HG03135 (cell line): Measurements from ENCODE around the gene ADGRD1.
"Not testable (repeated sequence)": the region's sequence is repeated elsewhere in the genome, so short reads cannot be mapped to it uniquely, and the experiment has no call there.

ENCODE experiments used
- ATAC-seq: cut with Tn5 transposase; IDR thresholded peaks from one replicate; pipeline ENCODE4 v1.9.1; 2021; ENCODE audit warnings: mild to moderate bottlenecking, moderate library complexity; ENCODE audit not compliant: unreplicated experiment

ADGRD1 gene

DNA sequence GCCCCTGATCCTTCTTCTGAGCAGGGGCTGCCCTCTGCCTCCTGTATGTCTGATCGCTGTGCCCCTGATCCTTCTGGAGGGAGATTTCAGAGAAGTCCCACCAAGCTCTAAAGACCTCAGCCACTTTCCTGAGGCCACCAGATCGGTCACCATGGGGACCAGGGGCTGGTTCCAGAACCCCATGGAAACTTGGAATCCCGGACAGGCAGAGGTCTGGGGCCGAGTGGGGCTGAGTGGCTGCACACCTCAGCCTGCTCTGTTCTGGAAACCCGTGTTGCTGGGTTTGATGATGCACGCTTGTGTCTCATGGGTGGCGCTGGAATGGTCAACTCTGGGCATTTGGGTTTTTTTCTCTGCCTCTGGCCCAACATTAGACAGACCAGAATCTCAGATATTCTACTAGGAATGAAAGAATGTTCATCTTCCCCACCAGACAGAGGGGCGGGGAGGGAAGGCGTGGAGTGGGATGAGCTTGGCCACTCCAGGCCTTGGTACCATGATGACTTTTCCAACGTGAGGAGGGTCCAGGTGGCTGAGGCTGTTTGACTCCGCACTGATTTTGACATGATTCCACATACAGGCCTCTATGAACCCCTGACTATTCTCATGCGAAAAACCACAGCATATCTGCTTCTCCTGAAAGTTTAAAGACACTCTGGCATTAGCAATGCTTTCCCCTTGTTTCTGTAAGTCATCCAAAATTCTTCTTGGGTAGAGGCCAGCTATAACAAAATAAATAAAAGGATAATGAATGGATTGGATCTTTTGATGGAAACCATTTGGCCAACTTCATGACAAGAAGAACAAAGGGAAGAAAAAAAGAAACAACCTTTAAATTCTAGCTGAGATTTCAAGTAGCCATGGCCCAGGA is 114.5 kb downstream of the ADGRD1 start:
- ATAC-seq: no peak

DNA sequence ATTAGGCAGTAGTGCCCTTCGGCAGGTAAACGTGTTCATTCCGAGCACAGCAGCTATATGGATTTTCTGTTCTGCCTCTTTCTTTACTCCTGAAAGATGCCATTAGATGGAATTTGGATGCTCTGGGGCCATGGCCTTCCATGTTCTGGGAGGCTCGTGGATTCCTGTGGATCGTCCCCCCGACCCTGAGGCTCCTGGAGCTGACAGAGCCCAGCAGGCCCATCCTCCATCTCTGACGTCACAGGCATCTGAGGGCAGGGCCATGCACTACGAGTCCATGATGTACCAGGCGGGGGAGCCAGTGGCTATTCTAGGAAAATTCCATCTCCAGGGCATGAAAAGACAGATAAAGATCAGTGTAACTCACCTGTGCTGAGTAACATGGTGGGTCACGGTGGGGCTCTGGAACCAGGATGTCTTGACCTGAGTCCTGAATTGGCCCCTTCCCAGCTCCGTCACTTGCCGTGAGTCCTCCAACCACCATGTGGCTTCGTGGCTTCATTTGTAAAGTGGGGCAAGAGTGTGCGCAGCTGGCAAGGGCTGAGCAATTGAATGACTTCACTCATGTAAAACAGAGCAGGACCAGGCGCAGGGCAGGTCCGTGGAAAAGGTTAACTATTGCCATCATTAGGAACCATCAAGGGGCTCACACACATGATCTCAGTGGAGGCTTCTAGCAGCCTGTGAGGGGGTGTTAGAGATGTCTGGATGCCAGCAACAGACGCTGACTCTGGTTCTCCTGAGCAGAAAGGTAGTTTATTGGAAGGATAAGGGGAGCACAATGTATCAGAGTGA is 115.4 kb downstream of the ADGRD1 start:
- ATAC-seq: not testable (repeated sequence)

DNA sequence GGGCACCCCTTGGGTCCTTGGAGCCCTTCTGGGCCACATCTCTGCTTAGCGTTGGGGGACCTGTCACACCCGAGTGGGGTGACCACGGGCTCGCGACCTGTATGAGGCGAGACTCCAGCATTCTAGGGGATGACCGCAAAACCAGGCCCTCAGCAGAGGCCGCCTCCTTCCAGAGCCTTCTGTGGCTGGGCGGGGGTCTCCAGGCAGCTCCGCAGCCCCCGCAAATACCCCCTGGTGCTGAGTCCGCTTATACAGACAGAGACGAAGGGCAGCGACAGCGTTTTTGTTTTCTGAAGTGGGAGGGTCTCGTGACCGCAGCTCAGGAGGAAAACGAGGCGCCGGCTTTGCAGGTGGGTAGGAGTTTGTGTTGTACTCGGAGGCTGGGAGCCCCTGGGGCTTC is 116.4 kb downstream of the ADGRD1 start:
- not testable (repeated sequence) for ATAC-seq

DNA sequence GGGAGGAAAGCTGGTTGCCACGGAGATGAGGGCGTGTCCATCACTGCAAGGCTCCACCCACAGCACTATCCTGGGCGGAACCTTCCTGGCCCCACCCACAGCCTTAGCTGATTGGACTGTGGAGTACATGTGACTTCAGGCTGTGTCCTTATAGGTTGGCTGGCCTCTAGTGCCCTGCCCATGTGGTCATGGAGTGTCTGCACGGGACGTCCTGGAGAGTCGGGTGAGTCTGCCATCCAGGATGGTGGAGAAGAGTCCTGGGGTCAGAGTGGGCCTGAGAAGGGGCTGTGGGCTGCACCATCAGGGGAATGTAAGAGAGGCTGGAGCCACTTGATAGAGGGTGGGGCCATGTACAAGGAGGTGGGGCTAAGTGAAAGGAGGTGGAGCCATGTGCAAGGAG is 117.0 kb downstream of the ADGRD1 start:
- ATAC-seq: not testable (repeated sequence)

DNA sequence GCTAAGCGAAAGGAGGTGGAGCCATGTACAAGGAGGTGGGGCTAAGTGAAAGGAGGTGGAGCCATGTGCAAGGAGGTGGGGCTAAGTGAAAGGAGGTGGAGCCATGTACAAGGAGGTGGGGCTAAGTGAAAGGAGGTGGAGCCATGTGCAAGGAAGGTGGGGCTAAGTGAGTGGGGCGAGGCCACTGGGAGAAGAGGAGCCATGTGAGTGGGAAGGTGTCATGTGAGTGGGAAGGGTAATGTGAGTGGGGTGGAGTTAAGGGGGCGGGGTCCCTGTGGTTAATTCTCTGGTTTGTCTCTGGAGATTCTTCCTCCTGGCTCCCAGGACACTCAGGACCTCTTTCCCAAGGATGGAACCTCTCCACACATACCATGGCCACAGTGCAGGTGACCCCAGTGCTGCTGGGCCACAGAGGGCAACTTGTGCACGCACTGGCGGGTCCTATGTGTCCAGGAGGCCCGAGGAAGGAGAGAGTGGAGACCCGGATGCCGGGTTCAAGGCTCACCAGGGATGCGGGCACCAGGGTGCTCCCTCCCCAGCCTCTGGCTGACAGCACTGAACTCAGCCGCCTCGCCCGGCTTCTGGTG is 117.6 kb downstream of the ADGRD1 start:
- not testable (repeated sequence) for ATAC-seq

DNA sequence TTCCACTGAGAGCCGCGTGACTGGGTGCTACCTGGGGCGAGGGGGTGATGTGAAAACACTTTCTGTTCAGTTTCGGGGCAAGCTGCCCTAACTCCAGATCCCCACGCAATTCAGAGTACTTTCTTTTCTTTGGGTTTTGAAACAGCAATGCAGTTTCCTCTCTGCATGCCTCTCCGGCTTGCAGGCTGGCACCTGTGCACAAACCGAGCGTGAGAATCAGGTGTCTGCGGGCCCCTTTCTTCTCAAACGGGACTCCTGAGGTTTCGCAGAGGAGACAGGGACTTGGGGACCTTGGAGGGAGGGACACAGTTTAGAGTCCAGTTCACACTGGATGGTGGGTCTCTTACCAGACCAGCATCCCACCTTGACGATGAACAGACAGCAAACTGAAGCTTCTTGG is 118.2 kb downstream of the ADGRD1 start:
- not testable (repeated sequence) for ATAC-seq

DNA sequence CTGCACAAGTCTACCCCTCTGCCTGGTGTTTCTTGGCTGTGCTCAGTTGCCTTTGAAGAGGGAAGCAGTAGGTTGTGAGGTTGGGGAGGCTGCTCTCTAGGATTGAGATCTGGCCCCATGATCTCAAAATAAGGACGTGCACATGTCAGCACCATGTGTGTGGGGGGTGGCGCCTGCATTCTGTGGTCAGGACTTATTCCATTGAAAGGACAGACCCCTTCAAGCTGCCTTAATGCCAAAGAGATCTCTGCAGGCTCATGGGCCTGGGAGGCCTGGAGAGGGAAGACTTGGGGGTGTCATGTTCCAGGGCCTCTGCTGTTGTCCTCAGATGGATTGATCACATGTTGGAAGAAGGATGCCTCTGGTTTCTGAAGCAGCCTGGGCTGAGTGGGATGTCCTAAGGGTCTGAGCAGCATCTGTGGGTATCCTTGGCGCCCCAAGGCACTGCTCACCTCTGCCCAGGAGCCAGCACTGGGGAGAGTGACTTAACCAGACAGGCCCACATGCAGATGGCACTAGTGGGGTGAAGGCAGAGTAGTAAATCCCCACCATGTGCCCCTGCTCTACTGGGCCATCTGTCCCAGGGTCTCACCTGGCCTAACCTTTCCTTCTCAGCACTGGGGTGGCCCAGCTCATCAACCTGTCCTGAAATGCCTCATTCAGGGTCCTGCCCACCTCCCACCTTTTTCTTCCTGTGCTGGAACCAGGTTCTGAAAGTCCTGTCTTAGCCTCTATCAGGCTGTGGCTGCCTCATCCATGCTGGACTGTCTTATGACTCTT is 118.9 kb downstream of the ADGRD1 start:
- ATAC-seq: no peak

DNA sequence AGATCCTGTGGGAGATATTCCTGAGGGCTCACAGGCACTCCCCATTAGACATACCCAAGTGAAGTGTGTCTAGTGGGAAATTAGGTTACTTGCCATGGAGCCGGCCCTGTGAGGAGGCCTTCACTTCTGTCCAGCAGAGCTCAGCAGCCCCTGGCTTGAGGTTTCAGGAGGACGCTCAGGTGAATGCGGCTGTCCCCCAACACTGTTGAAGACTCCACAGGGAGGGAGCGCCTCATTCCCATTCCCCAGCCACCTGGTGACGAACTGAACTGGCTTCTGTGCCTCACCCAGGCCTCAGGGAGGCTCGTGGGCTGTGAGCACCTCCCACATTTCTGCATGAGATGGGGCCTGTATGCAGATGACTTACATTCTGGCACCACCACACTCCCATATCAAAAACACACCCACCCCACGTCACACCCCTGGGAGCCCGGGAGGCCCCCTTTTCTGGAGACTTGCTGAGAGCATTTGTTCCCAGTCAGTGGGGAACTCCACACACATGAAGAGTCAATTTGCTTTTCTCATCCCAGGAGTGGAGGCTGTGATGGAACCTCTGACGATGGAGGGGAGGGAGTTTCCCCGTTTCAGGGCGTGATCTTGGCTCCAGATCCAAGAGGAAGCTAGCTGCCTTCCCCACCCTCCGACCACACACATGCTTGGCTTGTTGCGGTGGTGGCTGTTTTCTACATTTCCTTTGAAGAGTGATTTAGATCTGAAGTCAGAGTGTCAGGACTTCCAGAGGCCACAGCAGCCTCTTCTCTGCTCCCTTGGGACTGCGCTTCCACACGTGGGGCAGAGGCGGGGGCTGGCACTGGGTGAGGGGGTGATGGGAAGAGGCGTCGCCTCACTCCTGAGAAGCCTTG is 120.7 kb downstream of the ADGRD1 start:
- no peak for ATAC-seq

DNA sequence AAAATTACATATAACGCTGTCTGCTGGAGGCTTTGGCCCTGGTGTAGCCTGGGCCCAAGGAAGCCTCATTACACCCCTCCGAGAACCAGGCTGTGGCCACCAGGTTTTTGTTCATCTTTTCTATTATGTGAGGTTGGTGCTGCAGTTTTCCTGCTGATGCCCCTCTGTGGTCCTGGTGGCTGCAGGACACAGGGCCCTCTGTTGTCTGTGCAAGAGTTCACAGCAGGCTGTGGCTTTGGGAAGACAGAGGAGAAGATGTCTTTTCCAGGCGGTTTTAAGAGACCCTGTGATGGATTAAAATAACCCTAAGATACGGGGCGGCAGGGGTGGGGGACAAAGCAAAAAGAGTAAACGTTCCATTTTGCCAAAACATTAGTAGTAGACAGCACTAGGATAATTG is 121.5 kb downstream of the ADGRD1 start:
- no peak for ATAC-seq

DNA sequence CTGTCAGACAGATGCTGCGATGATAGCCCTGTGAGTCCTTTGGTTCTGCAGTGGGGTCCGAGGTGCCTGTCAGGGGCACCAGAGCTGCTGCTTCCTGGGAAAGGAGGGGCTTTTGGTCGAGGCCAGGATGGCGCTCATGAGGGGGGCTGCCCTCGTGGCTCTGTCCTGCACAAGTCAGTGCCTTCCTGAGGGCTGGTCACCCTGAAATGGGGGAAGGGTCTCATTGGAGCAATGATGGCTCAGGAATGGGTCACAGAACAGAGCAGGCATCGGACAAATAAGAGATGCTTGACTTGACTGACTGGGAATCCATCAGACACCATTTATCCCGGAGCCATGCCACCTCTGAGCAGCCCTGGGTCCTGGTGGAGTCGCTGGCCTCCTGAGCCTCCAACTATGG is 121.9 kb downstream of the ADGRD1 start:
- no peak for ATAC-seq

DNA sequence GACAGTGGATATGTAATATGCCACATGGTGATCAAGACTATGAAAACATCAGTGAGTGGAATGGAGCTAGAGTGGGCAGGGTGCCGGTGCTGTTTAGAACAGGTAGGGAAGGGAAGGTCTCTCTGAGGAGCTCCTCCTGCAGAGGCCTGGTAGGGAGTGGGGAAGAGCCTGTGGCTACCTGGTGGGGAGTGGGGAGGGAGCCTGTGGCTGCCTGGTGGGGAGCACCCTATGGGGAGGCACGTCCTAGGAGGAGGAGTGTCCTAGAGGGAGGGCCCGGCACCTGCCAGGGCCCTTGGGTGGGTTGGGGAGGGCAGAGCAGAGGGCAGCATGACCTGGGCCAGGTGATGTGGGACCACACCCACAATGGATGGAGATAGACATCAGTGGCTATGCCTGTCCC is 122.6 kb downstream of the ADGRD1 start:
- ATAC-seq: no peak

DNA sequence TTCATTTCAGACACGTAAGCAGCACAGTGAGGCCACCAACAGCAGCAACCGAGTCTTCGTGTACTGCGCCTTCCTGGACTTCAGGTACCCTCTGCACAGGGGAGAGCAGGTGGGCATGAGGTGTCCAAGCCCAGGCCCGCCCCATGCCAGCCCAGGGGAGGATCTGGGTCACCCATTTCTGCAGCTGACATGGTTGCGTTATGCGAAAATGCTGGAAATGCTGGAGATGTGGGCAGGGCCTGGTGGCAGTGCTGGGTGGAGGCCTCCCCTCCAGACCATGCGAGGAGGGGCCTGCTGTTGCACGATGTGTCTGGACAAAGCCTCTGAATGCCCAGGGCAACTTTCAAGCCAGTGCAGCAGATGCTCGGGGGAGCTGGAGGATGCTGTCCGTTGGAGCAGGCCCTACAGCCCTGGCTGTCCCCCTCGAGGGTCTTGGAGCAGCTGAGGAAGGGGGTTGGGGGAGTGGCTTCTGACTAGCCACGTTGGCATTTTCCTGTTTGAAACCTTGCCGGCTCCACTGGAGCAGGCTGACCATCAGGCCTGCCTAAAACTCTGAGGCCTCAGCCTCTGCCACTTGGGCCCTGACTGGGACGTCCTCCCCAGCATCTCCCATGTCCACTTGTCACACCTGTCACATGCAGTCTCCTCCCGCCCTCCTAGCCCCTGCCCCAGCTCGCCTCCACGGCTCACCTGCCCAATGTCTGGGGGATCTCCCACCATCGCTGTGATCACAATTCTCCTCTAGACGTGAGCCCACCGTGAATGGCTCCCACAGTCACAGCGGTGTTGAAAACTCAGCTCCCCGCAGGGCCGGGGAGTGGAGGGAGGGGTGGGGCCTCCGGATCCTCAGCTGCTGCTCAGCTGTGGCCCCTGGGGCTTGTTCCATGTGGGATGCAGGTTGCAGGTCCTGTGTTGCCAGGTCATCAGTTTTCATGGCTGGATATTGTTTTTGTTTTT is 123.4 kb downstream of the ADGRD1 start:
- no peak for ATAC-seq

DNA sequence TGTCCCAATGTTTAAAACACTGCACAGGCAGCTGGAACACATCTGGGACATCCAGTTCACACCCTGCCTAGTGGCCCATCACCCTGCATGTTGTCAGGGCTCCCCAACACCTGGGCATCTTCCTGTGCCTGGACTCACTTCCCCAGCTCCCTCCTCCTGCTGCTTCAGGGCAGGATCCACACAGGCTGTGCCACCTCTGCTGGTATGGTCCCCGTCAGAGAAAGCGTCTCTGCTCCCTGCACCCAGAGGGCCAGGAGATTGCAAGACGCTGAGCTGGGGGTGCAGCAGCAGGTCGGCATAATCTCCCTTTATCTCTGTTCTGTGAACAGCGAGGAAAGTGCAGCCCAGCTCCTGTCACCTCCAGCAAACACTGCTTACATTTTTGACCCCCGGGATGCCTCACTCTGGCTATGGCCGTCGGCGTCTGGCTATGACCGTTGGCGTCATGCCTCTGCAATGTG is 124.3 kb downstream of the ADGRD1 start:
- ATAC-seq: no peak

DNA sequence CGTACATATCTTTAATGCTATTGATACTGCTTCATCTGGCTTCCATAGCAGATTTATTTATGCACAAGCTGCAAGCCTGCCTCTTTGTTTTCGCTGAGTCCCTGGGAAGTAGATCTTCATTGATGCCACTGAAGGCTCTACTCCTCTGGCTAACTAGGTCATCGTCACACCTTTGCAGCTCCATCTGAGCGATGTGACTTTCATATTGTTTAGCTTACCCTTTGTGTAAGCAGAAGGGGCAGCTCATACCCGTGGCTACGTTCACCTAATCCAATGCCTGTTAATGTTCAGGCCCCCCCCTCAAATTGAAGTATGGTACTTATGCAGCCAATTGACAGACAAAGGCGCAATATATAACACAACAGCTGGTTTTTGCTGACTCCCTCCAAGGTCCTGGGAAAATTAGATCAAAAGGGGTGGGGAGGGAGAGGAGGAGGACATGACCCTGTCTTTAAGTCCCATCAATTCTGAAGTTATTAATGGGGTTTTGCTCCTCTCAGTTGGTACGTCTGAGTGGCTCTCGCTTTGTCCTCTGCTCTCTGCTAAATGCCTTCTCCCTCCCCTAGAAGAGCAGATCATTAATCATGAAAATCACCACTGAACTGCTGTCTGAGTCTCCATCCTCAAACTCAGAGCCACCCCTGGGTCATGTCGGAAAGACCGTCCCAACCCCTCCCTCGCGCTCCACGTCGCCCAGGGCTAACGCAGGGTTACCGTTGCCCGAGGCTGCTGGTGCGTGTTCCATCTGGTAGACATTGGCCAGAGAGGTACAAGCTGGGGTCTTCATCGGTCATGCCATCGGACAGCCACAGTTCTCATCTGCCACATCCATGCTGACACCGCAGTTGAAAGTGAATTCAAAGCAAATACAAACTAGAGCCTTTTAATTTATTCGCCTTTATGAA is 128.8 kb downstream of the ADGRD1 start:
- no peak for ATAC-seq

DNA sequence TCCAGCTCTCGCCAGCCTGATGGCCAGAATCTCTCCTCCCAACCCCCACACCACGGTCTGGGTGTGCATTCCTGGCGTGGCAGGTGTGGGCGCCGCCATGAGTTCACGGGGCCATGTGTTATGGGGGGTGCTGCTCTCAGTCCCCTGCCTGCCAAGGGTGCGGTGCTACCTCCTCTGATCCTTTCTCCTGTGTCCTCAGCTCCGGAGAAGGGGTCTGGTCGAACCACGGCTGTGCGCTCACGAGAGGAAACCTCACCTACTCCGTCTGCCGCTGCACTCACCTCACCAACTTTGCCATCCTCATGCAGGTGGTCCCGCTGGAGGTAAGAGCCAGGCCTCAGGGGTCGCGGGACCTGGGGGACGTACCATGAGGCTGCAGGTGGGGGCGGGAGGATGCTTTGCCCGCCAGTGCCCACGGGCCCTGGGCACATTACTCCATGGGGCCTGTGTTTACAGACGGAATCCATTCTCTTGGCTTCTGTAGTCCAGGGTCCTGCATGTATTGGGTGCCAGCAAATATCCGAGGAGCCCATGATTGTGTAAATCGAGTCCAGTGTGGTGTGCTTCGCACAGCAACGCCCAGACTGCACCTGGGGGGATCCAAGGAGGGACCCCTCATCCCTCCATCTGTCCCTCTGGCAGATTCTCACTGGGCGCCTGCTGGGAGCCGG is 130.8 kb downstream of the ADGRD1 start:
- no peak for ATAC-seq

DNA sequence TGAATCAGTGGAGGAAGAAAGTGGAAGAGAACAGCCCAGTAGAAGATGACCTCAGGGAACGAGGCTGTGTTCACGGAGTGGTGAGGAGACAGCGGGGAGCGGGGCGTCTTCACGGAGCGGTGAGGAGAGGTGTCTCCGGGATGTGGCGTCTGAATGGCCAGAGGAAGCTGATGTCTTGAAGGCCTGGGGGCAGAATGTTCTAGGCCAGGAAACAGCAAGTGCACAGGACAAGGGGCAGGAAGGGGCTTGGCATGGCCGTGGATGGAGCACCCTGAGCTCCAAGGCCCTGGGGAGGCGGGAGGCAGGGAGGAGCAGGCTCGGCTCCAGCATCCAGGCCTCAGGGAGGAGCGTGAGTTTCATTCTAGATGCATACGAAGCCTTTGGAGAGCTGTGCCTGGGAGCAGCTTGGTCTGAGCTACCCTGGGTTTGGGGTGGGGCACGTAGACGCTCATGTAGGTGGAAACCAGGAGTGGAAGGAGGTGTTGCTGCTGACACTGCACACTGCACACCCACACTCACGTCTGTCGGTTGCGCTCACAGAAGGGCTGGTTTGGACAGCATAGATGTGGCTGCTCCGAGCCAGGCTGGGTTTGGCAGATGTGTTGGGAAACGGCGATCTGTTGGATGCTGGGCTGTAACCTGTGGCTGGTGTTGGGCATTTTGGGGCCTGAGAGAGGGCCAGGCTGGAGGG is 131.6 kb downstream of the ADGRD1 start:
- ATAC-seq: no peak
